GM19023 (cell line): ENCODE measurements around the gene CDCP2.

Experiments used
- ATAC-seq: cut with Tn5 transposase; IDR thresholded peaks from one replicate; pipeline ENCODE4 v1.9.1; 2021; ENCODE audit warnings: mild to moderate bottlenecking, moderate library complexity; ENCODE audit not compliant: unreplicated experiment

The CDCP2 gene

GRCh38 chr1:54137534-54138061 is 15.2 kb downstream of the CDCP2 start:
- ATAC-seq: no peak

GRCh38 chr1:54136963-54137533 is 15.8 kb downstream of the CDCP2 start:
- no peak for ATAC-seq

DNA sequence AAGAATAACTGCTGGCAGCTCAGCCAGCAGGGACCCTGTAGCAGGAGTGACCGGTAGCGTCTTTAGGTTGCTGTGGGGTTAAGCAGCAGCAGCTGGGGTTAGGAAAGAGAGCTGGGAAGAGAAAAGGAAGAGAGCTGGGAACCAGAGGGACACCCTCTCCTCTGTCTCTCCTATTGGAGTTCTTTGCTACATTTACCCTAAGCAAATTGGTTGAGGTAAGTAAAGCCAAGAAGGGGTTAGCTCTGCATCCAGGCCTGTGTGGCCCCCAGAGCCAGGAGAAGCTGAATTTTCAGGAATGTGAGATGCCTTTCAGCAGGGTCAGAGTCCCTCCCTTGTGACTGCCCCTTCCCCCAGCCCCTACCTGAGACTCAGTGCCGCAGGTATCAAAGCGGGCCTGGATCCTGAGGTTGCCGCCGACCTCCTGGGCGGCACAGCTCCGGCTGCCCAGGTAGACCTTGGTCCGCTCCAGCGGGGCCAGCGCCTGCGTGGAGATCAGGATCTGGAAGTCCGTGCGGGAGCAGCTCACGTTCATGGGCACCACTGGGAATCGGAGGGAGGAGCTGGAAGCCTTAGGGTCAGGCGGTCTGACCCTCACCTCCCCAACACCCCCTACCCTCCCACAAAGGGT is 16.4 kb downstream of the CDCP2 start:
- no peak for ATAC-seq

- no peak for ATAC-seq
These were observed 17.2 kb downstream of the CDCP2 start for GRCh38 chr1:54135436-54136120.

DNA sequence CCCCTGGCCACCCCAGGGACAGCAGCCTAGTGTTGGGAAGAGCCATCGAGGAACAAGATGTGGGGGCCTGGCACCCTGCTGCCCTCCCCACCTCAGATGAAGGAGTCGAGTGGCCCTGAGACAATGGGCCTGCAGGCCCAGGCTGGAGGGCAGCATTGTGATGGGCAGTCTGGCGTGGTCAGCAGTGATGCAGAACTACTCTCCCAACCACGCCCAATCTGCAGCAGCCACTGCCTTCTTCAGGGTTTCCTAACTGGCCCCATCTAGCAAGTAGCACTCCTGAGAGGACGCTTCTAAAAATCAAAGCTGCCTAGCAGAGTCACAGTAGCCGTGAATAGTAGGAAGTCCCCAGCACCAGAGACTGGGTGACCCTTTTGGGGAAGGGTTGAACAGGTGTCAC is 18.5 kb downstream of the CDCP2 start:
- no peak for ATAC-seq

GRCh38 chr1:54132495-54132894 is 20.3 kb downstream of the CDCP2 start:
- no peak for ATAC-seq

GRCh38 chr1:54131419-54131818 is 21.4 kb downstream of the CDCP2 start:
- no peak for ATAC-seq

- no peak for ATAC-seq
These were observed 22.9 kb downstream of the CDCP2 start for GRCh38 chr1:54129858-54130257.

DNA sequence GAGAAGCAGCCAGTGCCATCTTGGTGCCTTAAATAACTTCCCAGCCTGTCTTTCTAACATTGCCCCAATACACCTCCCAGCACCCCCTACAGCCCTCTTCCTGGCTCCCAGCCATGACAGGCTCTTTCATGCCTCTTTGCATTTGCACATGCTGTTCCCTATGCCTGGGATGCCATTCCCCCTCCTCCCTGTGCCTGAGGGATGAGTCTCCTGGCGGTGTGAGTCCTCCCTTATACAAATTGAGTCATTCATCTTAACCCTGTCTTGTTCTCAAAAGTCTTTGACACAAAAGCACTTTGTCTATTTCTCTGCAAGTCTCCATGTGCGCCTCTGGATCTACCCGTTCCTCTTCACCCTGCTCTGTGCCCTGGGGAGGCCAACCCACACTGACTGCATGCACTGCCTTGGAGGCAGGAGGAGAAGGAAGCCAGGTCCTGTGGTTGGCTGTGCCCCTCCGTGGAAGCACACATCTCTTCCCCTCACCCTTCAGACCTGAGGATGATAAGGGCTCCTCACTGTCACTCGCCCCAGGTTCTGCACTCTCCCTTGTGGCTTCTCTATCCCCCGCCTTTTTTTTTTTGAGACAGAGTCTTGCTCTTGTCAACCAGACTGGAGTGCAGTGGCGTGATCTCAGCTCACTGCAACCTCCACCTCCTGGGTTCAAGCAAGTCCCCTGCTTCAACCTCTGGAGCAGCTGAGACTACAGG is 25.1 kb downstream of the CDCP2 start:
- ATAC-seq: no peak

- ATAC-seq: no peak
These were observed 26.5 kb downstream of the CDCP2 start for GRCh38 chr1:54126271-54126815.

DNA sequence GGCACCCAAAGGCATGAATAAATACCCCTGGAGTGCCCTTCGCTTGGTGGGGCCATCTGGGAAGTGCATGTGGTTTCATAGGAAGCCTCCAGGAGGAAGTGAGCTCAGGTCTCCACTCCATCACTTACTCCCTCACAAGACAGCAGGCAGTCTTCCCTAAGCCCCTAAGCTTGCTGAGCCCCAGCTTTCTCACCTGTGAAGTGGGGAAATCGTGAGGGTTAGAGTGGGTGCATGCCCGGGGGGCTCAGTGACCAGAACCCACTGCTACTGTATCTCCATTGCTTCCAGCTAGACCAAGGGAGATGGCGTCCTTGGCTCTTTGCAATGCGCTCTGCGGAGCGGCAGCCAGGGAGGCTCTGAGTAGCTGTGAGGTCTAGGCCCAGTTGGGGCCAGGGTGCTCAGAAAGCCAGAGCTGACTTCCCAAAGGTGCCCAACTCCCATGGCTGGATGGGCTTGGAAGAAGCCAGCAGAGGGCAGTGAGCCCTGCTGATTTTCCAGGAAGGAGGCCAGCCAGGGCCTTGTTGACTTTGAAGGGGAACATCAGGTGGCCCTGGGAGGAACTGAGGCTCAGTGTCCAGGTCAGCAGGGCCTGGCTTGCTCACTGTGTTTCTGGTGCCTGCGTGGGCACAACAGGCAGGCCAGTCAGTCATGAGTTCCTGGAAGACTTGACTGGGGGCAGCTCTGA is 27.3 kb downstream of the CDCP2 start:
- ATAC-seq: no peak

- ATAC-seq: no peak
These were observed 27.9 kb downstream of the CDCP2 start for GRCh38 chr1:54124906-54125305.

DNA sequence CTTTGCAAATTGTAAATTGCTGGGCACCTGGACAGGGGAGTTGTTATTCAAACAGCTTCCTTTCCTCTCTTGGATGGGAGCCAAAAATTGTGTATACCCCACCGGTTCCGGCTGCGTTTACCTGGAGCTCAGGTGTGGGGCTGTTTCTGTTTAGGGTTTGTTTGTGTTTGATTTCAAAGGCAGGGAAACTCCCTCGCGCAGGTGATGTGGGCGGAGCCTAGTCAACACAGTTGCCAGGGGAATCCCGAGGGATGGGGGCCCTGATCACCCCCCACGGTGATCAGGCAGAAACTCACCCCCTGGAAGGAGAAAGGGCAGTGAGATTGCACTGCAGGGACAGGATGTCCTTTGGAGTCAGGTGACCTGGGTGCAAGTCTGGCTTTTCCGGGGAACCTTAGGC is 28.3 kb downstream of the CDCP2 start:
- ATAC-seq: no peak

DNA sequence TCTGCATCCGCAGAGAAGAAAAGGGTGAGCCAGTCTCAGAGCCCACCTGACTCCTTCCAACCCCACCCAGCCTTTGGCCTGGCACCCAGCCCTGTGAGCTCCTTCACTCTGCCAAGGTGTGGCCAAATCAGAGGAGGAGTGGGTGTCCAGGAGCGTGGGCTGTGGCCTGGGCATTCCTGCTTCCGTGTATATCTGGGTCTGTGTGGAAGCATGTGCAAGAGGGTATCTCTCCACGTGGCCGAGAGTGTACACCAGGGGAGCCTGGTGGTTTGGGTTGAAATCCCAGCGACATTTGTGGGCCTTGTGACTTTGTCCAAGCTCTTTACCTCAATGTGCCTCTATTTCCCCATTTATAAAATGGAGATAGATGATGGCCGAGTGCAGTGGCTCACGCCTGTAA is 29.8 kb downstream of the CDCP2 start:
- ATAC-seq: no peak

GRCh38 chr1:54122135-54122751 is 30.6 kb downstream of the CDCP2 start:
- no peak for ATAC-seq

DNA sequence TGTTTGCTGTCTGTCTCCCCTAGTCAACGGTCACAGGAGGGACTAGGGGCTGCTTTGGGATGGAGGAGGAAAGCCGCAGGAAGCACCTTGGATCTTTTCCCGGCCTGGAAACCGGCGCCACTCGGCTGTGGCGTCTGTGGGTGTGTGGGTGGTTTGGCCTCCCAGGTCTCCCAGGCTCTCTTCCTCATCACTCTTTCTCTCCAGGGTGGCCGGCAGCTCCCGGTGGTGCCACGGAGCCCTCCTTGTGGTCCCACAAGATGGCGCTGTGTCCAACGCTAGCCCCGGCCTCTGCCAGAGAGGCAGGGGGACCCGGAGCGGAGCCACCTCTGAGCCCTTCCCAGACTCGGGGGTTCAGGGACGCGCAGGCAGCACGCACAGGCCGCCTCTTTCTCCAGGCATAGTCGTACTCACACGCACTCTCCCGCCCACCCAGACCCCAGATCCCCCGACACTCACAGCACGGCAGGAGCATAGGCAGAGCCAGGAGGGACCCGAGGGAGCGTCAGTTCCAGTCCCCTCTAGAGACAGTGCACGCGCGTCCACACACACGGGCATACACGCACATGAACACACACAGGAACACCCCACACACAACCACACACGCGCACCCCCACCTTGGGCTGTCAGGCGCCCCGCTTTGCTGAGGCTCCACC is 31.2 kb downstream of the CDCP2 start:
- no peak for ATAC-seq

GRCh38 chr1:54120698-54121481 is 31.9 kb downstream of the CDCP2 start:
- no peak for ATAC-seq

GRCh38 chr1:54120018-54120697 is 32.6 kb downstream of the CDCP2 start:
- no peak for ATAC-seq
